ENCODE results near the gene SMIM43. TPM values are rescaled to one million over a fixed set of nuclear protein-coding genes. Genes with fewer than 3 reads are reported as not detected.
A peak's percentile ranks its signal among the peaks of the same experiment; 100 is the strongest.

The SMIM43 gene
- total and polyA plus RNA-seq, 9 of the 15 experiments (the other 6 are each of a cell fraction or from before 2014, with no cell fraction given): not detected

- H3K36me3 ChIP-seq (ENCODE audit: control insufficient read depth, insufficient read depth, low read length): no peaks in the 10 kb centered on the region
- peak; percentile 29 for ATAC-seq
- in situ Hi-C loops (cut with MboI) (no loop called here), intact Hi-C loops (cut with micrococcal nuclease) (no loop called here)
- no peak overlapping the region; a peak in 1 of 4 replicates for H3K9ac ChIP-seq (ENCODE audit: insufficient read depth in 1 of 2, low read depth in 2 of 2, low read length in 2 of 2)
- no peaks in the 10 kb centered on the region for H4K20me1 ChIP-seq (replicated peaks; ENCODE audit: control insufficient read depth, insufficient read depth, low read length)
- no TSS peak for BruUV-seq (replicated peaks)
- peak; percentile 39 to 44 (median 40) for DNase-seq (ENCODE audit: extremely low read depth in 1 of 4, low spot score in 3 of 4)
- no peaks in the 10 kb centered on the region for H3K9me3 ChIP-seq (replicated peaks; ENCODE audit: control insufficient read depth, insufficient read depth, low read depth, low read length)
- peaks cover 5 to 31% of the 10 kb centered on the region in 2 experiments; a peak in 4 of 5 replicates for H3K4me1 ChIP-seq (replicated peaks in 1 of 2; ENCODE audit: control insufficient read depth in 2 of 2, insufficient read depth in 2 of 2, low read length in 2 of 2)
- no peak overlapping the region for H3K4me2 ChIP-seq (ENCODE audit: insufficient read depth, low read length)
- H3K27ac ChIP-seq (ENCODE audit: extremely low read depth, low read depth, low read length): peak overlapping the region; percentile 29; the same call in 2 of the 3 replicates
- H3K9me1 ChIP-seq (ENCODE audit: control insufficient read depth, insufficient read depth, low read length): no peaks in the 10 kb centered on the region
- no peak overlapping the region for H3K4me3 ChIP-seq
- H3K27me3 ChIP-seq (ENCODE audit: control insufficient read depth in 2 of 2, insufficient read depth in 2 of 2, low read length in 2 of 2): no peaks in the 10 kb centered on the region
- H2AFZ ChIP-seq (ENCODE audit: low read depth, low read length): 0 out of 2 replicates have a peak overlapping the region, but pooled peaks have one; percentile 0
- H3K79me2 ChIP-seq (ENCODE audit: control insufficient read depth, insufficient read depth, low read length): no peaks in the 10 kb centered on the region
- ChIA-PET POLR2A (no interaction called here), CTCF (ENCODE audit: low intra/inter-chr PET ratio) (no interaction called here)
- WGBS (ENCODE audit: insufficient coverage, low coverage, missing lambda C conversion rate): 34% methylated on average over 3 of the region's 3 CpGs
- peak; percentile 64 for FAIRE-seq
- TF ChIP-seq TCF7L2 (IDR thresholded peaks at IDR 0.05; ENCODE audit: low read depth, low read length) (no peak), EP300 (IDR thresholded peaks at IDR 0.05; ENCODE audit: low read length) (no peak), DACH1 (IDR thresholded peaks at IDR 0.05; ENCODE audit: partially characterized antibody) (peak; percentile 31), MYC (IDR thresholded peaks at IDR 0.05; ENCODE audit: low read depth, low read length) (no peak), MYC (CRISPR knock-in tag; IDR thresholded peaks at IDR 0.05; ENCODE audit: borderline replicate concordance, low read depth) (peak; percentile 23; the same call in 1 of the 2 replicates), ZNF316 (IDR thresholded peaks at IDR 0.05) (peak; percentile 5; the same call in 1 of the 2 replicates), EGR1 (conservative IDR thresholded peaks at IDR 0.05) (peak; percentile 79), TEAD2 (tag; IDR thresholded peaks at IDR 0.05) (no peak), SAFB (IDR thresholded peaks at IDR 0.05; ENCODE audit: borderline replicate concordance, low read depth, low read length) (no peak), EHMT2 (IDR thresholded peaks at IDR 0.05) (peak; percentile 56; the same call in 1 of the 2 replicates), NEUROD1 (IDR thresholded peaks at IDR 0.05; ENCODE audit: borderline replicate concordance, low read depth, low read length, partially characterized antibody) (no peak)
- TF ChIP-seq, protein P1, sequence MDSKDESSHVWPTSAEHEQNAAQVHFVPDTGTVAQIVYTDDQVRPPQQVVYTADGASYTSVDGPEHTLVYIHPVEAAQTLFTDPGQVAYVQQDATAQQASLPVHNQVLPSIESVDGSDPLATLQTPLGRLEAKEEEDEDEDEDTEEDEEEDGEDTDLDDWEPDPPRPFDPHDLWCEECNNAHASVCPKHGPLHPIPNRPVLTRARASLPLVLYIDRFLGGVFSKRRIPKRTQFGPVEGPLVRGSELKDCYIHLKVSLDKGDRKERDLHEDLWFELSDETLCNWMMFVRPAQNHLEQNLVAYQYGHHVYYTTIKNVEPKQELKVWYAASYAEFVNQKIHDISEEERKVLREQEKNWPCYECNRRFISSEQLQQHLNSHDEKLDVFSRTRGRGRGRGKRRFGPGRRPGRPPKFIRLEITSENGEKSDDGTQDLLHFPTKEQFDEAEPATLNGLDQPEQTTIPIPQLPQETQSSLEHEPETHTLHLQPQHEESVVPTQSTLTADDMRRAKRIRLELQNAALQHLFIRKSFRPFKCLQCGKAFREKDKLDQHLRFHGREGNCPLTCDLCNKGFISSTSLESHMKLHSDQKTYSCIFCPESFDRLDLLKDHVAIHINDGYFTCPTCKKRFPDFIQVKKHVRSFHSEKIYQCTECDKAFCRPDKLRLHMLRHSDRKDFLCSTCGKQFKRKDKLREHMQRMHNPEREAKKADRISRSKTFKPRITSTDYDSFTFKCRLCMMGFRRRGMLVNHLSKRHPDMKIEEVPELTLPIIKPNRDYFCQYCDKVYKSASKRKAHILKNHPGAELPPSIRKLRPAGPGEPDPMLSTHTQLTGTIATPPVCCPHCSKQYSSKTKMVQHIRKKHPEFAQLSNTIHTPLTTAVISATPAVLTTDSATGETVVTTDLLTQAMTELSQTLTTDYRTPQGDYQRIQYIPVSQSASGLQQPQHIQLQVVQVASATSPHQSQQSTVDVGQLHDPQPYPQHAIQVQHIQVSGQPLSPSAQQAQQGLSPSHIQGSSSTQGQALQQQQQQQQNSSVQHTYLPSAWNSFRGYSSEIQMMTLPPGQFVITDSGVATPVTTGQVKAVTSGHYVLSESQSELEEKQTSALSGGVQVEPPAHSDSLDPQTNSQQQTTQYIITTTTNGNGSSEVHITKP (IDR thresholded peaks at IDR 0.05; ENCODE audit: partially characterized antibody): peak; percentile 69
- TF ChIP-seq, protein P2, sequence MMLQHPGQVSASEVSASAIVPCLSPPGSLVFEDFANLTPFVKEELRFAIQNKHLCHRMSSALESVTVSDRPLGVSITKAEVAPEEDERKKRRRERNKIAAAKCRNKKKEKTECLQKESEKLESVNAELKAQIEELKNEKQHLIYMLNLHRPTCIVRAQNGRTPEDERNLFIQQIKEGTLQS (IDR thresholded peaks at IDR 0.05): 0 out of 2 replicates have a peak, but pooled peaks have one; percentile 16
- TF ChIP-seq, protein P2 (CRISPR knock-in tag; conservative IDR thresholded peaks at IDR 0.05): no peak
These were observed 25.2 kb upstream of the SMIM43 start for GRCh38 chr4:121789960-121790829.
